ENCODE results near the gene NKPD1. TPM values are rescaled to one million over a fixed set of nuclear protein-coding genes. Genes with fewer than 3 reads are reported as not detected.
A peak's percentile ranks its signal among the peaks of the same experiment; 100 is the strongest.

NKPD1 gene
- total RNA-seq, 4 donors from 2014 or later = 0.16 to 0.39 TPM; not detected in 2

DNA sequence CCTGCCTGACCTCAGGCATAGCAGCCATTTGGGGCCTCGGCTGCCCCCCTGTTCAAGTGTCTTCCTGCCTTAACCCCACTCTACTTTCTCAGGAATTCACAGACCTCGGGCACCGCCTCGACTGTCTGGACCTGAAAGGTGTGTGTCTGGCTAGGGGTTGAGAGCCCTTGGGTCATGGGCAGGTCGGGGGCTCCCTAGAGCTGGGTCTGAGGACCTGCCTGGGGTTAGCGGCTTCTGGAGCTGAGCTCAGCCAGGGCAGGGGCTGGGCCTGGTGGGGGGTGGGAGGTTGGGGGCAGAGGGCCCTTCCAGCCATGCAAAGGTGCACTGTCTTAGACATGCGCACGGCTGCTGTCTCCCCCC is 20.7 kb downstream of the NKPD1 start:
- Histone ChIP-seq H3K4me3 (no peak overlapping the region), H3K27me3 (no peaks in the 10 kb centered on the region), H3K27ac (no peak overlapping the region), H3K4me1 (peaks cover 0 to 29% (median 11%) of the 10 kb centered on the region in 3 donors), H3K36me3 (peaks cover 0 to 59% of the 10 kb centered on the region in 2 donors), H3K9me3 (no peaks in the 10 kb centered on the region)
- WGBS, 2 donors (ENCODE audit: low coverage in 1 of 2) = 100% methylated on average over 1 of the region's 8 CpGs; no CpG with 5 or more reads in 1 of the 2 donors
- TF ChIP-seq, protein P1, sequence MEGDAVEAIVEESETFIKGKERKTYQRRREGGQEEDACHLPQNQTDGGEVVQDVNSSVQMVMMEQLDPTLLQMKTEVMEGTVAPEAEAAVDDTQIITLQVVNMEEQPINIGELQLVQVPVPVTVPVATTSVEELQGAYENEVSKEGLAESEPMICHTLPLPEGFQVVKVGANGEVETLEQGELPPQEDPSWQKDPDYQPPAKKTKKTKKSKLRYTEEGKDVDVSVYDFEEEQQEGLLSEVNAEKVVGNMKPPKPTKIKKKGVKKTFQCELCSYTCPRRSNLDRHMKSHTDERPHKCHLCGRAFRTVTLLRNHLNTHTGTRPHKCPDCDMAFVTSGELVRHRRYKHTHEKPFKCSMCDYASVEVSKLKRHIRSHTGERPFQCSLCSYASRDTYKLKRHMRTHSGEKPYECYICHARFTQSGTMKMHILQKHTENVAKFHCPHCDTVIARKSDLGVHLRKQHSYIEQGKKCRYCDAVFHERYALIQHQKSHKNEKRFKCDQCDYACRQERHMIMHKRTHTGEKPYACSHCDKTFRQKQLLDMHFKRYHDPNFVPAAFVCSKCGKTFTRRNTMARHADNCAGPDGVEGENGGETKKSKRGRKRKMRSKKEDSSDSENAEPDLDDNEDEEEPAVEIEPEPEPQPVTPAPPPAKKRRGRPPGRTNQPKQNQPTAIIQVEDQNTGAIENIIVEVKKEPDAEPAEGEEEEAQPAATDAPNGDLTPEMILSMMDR (IDR thresholded peaks at IDR 0.05) = no peak
- TF ChIP-seq EP300 (IDR thresholded peaks at IDR 0.05) (no peak), POLR2AphosphoS5 (IDR thresholded peaks at IDR 0.05) (no peak), POLR2A (IDR thresholded peaks at IDR 0.05) (no peak)
- ATAC-seq = no peak

DNA sequence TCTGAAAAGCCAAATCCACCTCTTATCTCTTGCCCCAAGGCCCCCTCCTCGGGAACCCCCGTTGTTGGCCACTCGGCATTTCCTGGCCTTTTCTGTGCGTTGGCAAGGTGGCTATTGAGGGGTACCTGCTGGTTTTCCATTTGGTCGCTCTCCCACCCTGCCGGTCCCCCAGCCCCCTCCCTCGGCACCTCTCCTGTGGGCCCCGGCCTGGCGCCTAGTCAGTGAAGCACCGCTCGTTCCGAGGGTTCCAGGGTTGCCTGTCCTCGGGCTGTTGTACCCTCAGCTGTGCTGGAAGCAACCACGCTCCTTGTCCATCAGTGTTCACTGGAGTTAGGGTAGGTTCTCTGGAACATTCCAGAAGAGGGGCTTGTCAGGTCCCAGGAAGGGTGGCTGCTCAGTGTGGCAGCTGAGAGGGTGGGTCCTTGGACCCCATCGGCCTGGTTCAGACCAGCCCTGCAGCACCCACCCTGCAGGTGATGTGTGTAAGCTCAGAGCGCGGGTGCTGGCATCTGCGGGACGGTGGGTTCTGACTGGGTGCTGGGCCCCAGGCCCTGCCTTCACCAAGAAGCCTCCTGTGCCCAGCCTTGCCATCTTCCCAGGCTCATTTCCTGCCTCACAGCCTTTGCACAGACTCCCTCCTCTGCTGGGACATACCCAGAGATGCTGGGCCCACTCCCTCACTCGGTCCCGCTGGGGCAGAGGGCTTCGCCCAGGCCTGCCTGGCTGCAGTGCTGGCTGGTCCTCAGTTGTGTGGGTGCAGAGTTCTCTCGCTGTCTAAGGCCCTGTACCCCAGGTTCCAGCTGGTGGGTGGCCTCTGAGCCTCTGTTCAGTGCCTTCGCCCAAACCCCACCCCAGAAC is 21.3 kb downstream of the NKPD1 start:
- Histone ChIP-seq H3K27ac (no peak overlapping the region), H3K36me3 (peaks cover 0 to 53% of the 10 kb centered on the region in 2 donors)

DNA sequence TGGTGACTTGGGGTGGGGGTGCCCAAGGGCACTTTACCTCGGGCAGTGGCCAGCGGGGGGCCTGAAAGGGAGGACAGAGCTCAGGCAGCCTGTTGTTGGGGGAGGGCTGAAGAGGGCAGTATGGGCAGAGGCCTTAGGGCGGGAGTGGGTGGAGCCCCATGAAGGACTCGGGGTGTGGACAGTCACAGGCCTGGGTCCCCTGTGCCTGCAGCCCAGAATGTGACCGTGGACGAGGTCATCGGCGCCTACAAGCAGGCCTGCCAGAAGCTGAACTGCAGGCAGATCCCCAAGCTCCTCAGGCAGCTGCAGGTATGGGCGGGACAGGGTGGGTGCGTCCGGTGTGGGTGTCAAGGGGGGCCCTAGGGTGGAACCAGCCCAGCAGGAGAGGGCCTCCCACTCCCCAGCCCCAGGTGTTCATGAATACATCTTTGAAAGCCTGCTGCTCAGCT is 22.5 kb downstream of the NKPD1 start:
- Histone ChIP-seq H3K27me3 (no peaks in the 10 kb centered on the region), H3K4me3 (no peak overlapping the region), H3K27ac (no peak overlapping the region), H3K4me1 (peaks cover 0 to 29% (median 11%) of the 10 kb centered on the region in 3 donors), H3K36me3 (peaks cover 0 to 41% of the 10 kb centered on the region in 2 donors), H3K9me3 (no peaks in the 10 kb centered on the region)
- no peak for ATAC-seq
- TF ChIP-seq, protein P1 (IDR thresholded peaks at IDR 0.05) = no peak
- no peak for TF ChIP-seq POLR2AphosphoS5 (IDR thresholded peaks at IDR 0.05)
- WGBS, 2 donors (ENCODE audit: low coverage in 1 of 2) = 75 to 96% methylated on average over 4 to 5 of the region's 11 CpGs

More for the DNA sequence above, 21.3 kb downstream of the NKPD1 start:
- 96 to 97% methylated on average over 4 to 6 of the region's 24 CpGs for WGBS, 2 donors (ENCODE audit: low coverage in 1 of 2)
- no peak for ATAC-seq
- H3K9me3 ChIP-seq = no peaks in the 10 kb centered on the region
- H3K4me1 ChIP-seq = peaks cover 0 to 29% (median 11%) of the 10 kb centered on the region in 3 donors
- no peaks in the 10 kb centered on the region for H3K27me3 ChIP-seq
- H3K4me3 ChIP-seq = no peak overlapping the region
- TF ChIP-seq, protein P1 (IDR thresholded peaks at IDR 0.05) = no peak
- no peak for TF ChIP-seq POLR2A (IDR thresholded peaks at IDR 0.05)
- no peak for TF ChIP-seq EP300 (IDR thresholded peaks at IDR 0.05)
- TF ChIP-seq POLR2AphosphoS5 (IDR thresholded peaks at IDR 0.05) = no peak

DNA sequence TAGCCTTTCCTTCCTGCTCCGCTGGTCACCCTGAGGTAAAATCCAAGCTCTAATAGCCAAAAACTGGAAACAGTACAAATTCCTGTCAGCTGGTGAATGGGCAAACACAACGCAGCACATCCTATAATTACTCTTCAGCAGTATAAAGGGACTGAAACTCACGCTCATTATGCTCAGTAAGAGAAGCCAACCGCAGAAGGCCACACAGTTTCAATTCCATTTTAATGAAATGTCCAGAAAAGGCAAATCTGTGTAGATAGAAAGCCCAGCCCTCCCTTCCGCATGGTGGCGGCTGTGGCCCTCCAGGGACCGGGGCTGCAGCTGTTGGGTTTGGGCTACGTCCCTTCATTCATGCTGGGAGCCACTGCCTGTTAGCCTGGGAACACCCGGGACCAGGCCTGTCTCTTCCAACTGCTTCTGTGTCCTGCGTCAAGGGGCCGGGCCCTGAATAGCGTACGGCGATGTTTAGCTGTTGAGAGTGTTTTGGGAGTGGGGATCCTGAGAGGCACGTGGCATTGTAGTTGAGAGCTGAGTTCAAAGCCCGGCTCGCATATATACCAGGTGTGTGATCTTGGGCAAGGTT is 23.5 kb downstream of the NKPD1 start:
- no peak for TF ChIP-seq EP300 (IDR thresholded peaks at IDR 0.05)
- TF ChIP-seq, protein P1 (IDR thresholded peaks at IDR 0.05) = peak in 1 of 4 experiments; percentile 8
- Histone ChIP-seq H3K4me3 (no peak overlapping the region), H3K27me3 (no peaks in the 10 kb centered on the region), H3K4me1 (peaks cover 0 to 29% (median 11%) of the 10 kb centered on the region in 3 donors), H3K9me3 (no peaks in the 10 kb centered on the region), H3K27ac (peak overlapping the region in 2 of 4 donors; percentile 52 to 55), H3K36me3 (peaks cover 0 to 30% of the 10 kb centered on the region in 2 donors)
- WGBS, 2 donors (ENCODE audit: low coverage in 1 of 2) = 10 to 59% methylated on average over 5 to 11 of the region's 17 CpGs
- peak; percentile 25 for ATAC-seq
